Caco-2 (cell line): ENCODE data around the gene MYADM. TPM values are rescaled to one million over a fixed set of nuclear protein-coding genes. Genes with fewer than 3 reads are reported as not detected.

Experiments used
- BruUV-seq: library from RNA; stranded (reverse); fragments of 400-500 nt; replicated peaks from 2 replicates; lab custom pipeline; 2021; lab: Mats Ljungman, UMichigan
- CTCF ChIA-PET: fragments of 300-600 bp; sonication (Branson Sonifier 250); formaldehyde crosslinking; loops from one replicate; lab custom pipeline; 2022; ENCODE audit warnings: antibody characterized with exemption; lab: Charles Lee
- POLR2A ChIA-PET: fragments of 300-600 bp; sonication (Branson Sonifier 250); formaldehyde crosslinking; loops from one replicate; lab custom pipeline; 2022; ENCODE audit warnings: antibody characterized with exemption; lab: Charles Lee
- DNase-seq, 2 experiments: peaks; one replicate each; pipeline versions ENCODE4 v3.0.0 to v3.0.0-alpha.2; 2020 to 2022
- H3K27me3 ChIP-seq: replicated peaks from 2 replicates; pipeline ENCODE4 v1.6.0; 2011; ENCODE audit warnings: low read length; ENCODE audit not compliant: control insufficient read depth, insufficient read depth
- H3K36me3 ChIP-seq: 2 replicates; pipeline ENCODE4 v1.5.1; 2011; ENCODE audit warnings: low read length; ENCODE audit not compliant: control insufficient read depth, insufficient read depth
- H3K4me1 ChIP-seq: fragments of 250-450 bp; sonication (Bioruptor Pico); 2 replicates; pipeline ENCODE4 v1.5.1; 2020; ENCODE audit warnings: mild to moderate bottlenecking
- H3K4me3 ChIP-seq: 2 replicates; pipeline ENCODE4 v1.5.1; 2011; ENCODE audit warnings: low read depth, mild to moderate bottlenecking, control low read depth, low read length
- H3K9me3 ChIP-seq: fragments of 250-450 bp; sonication (Bioruptor Pico); 2 replicates; pipeline ENCODE4 v1.5.1; 2020; ENCODE audit warnings: mild to moderate bottlenecking, moderate library complexity
- H3K27ac Mint-ChIP-seq: one replicate; pipeline ENCODE4 v1.8.0; 2022; ENCODE audit warnings: mixed read lengths; ENCODE audit not compliant: unreplicated experiment
- H3K27me3 Mint-ChIP-seq: one replicate; pipeline ENCODE4 v1.8.0; 2022; ENCODE audit warnings: mixed read lengths; ENCODE audit not compliant: insufficient read depth, unreplicated experiment
- H3K36me3 Mint-ChIP-seq: one replicate; pipeline ENCODE4 v1.8.0; 2022; ENCODE audit warnings: mild to moderate bottlenecking, mixed read lengths; ENCODE audit not compliant: insufficient read depth, unreplicated experiment
- H3K4me1 Mint-ChIP-seq: one replicate; pipeline ENCODE4 v1.8.0; 2022; ENCODE audit warnings: low read depth, mixed read lengths; ENCODE audit not compliant: unreplicated experiment
- H3K4me3 Mint-ChIP-seq: one replicate; pipeline ENCODE4 v1.8.0; 2022; ENCODE audit warnings: mild to moderate bottlenecking, moderate library complexity, mixed read lengths; ENCODE audit not compliant: unreplicated experiment
- H3K9me3 Mint-ChIP-seq: one replicate; pipeline ENCODE4 v1.8.0; 2022; ENCODE audit warnings: mixed read lengths; ENCODE audit not compliant: unreplicated experiment
- CTCF ChIP-seq, 2 experiments: fragments of 200-600 bp in 1 of 2; IDR thresholded peaks; 1 replicate in 1 of 2; 2 replicates in 1 of 2; pipeline versions ENCODE4 v1.5.1 to v1.8.0; 2011 to 2022; ENCODE audit warnings: antibody characterized with exemption in 1 of 2, control low read depth in 1 of 2, inconsistent platforms in 1 of 2, low read depth in 1 of 2, low read length in 1 of 2, mild to moderate bottlenecking in 1 of 2, moderate library complexity in 1 of 2; ENCODE audit not compliant: insufficient read depth in 1 of 2, severe bottlenecking in 1 of 2, unreplicated experiment in 1 of 2
- intact Hi-C: fragments of 100-400 bp; cut with micrococcal nuclease; formaldehyde crosslinking; loops from one replicate; pipeline ENCODE4 v1.10.0; 2022; ENCODE audit not compliant: unreplicated experiment
- total RNA-seq: library from RNA; stranded (reverse); gene quantifications from 2 replicates; pipeline ENCODE4 v1.2.3, GENCODE V29; 2022

The MYADM gene
- total RNA-seq, 1 experiment from 2014 or later: 115 TPM

- Mint-ChIP-seq H3K27ac (no peak overlapping the region), H3K27me3 (no peaks in the 10 kb centered on the region), H3K4me1 (no peaks in the 10 kb centered on the region), H3K4me3 (no peak overlapping the region), H3K9me3 (no peaks in the 10 kb centered on the region), H3K36me3 (no peaks in the 10 kb centered on the region)
- Histone ChIP-seq H3K27me3 (no peaks in the 10 kb centered on the region), H3K4me3 (no peak overlapping the region), H3K9me3 (no peaks in the 10 kb centered on the region), H3K36me3 (no peaks in the 10 kb centered on the region), H3K4me1 (no peaks in the 10 kb centered on the region)
- no TSS peak for BruUV-seq
- ChIA-PET POLR2A (no interaction called here), CTCF (no interaction called here)
- no peak for TF ChIP-seq CTCF (IDR thresholded peaks at IDR 0.05; ENCODE audit: insufficient read depth in 1 of 2, low read depth in 1 of 2, low read length in 1 of 2, severe bottlenecking in 1 of 2, unreplicated experiment in 1 of 2)
- no peak for DNase-seq
- intact Hi-C loops: no loop called here
Observed at GRCh38 chr19:53894707-53895106, 27.0 kb downstream of the MYADM start.

GRCh38 chr19:53896682-53897081, 29.0 kb downstream of the MYADM start:
- Histone ChIP-seq H3K4me1 (no peaks in the 10 kb centered on the region), H3K27me3 (no peaks in the 10 kb centered on the region), H3K9me3 (no peaks in the 10 kb centered on the region), H3K36me3 (no peaks in the 10 kb centered on the region), H3K4me3 (no peak overlapping the region)
- no TSS peak for BruUV-seq
- Mint-ChIP-seq H3K4me1 (no peaks in the 10 kb centered on the region), H3K36me3 (no peaks in the 10 kb centered on the region), H3K9me3 (no peaks in the 10 kb centered on the region), H3K4me3 (no peak overlapping the region), H3K27me3 (no peaks in the 10 kb centered on the region), H3K27ac (no peak overlapping the region)
- DNase-seq: no peak
- TF ChIP-seq CTCF (IDR thresholded peaks at IDR 0.05; ENCODE audit: insufficient read depth in 1 of 2, low read depth in 1 of 2, low read length in 1 of 2, severe bottlenecking in 1 of 2, unreplicated experiment in 1 of 2): no peak
- ChIA-PET POLR2A (no interaction called here), CTCF (no interaction called here)
- intact Hi-C loops: no loop called here

- H3K9me3 ChIP-seq: no peaks in the 10 kb centered on the region
- no peak for DNase-seq
- BruUV-seq: no TSS peak
- no peaks in the 10 kb centered on the region for H3K27me3 ChIP-seq
- intact Hi-C loops: no loop called here
- no peak for TF ChIP-seq CTCF (IDR thresholded peaks at IDR 0.05; ENCODE audit: insufficient read depth in 1 of 2, low read depth in 1 of 2, low read length in 1 of 2, severe bottlenecking in 1 of 2, unreplicated experiment in 1 of 2)
- no peak overlapping the region for H3K4me3 Mint-ChIP-seq
- no peaks in the 10 kb centered on the region for H3K4me1 ChIP-seq
- no peaks in the 10 kb centered on the region for H3K27me3 Mint-ChIP-seq
- no peaks in the 10 kb centered on the region for H3K4me1 Mint-ChIP-seq
- H3K36me3 ChIP-seq: no peaks in the 10 kb centered on the region
- ChIA-PET CTCF (no interaction called here), POLR2A (no interaction called here)
- H3K9me3 Mint-ChIP-seq: no peaks in the 10 kb centered on the region
- no peak overlapping the region for H3K4me3 ChIP-seq
- no peaks in the 10 kb centered on the region for H3K36me3 Mint-ChIP-seq
- H3K27ac Mint-ChIP-seq: no peak overlapping the region
Observed at GRCh38 chr19:53897459-53897858, 29.8 kb downstream of the MYADM start.
